ENCODE measurements around the gene FBXO8. TPM values are rescaled to one million over a fixed set of nuclear protein-coding genes. Genes with fewer than 3 reads are reported as not detected.

The FBXO8 gene
- total RNA-seq, 4 donors from 2014 or later = 38.4 to 47.0 (median 42.5) TPM

DNA sequence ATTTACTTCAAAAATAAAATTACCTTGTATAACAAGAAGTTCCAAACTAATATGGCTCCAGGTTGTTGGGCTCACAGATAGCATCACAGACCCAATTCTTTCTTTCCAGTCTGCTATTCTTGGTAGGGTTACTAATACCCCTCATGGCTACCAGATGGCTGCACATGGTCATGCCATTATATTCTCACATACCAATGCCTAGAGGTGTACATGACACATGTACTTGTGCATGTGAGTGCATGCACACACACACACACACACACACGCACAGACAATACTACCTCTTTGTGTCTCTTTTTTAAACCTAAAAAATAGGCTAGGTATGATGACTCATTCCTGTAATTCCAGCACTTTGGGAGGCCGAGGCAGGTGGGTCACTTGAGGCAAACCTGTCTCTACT is 31.1 kb downstream of the FBXO8 start:
- peaks cover 0 to 2% of the 10 kb centered on the region in 2 donors for H3K36me3 ChIP-seq
- H3K4me1 ChIP-seq = peaks cover 0 to 9% of the 10 kb centered on the region in 2 donors
- H3K9me3 ChIP-seq = no peaks in the 10 kb centered on the region
- H3K27me3 ChIP-seq = no peaks in the 10 kb centered on the region
- no peak overlapping the region for H3K27ac ChIP-seq
- TF ChIP-seq, protein P1, sequence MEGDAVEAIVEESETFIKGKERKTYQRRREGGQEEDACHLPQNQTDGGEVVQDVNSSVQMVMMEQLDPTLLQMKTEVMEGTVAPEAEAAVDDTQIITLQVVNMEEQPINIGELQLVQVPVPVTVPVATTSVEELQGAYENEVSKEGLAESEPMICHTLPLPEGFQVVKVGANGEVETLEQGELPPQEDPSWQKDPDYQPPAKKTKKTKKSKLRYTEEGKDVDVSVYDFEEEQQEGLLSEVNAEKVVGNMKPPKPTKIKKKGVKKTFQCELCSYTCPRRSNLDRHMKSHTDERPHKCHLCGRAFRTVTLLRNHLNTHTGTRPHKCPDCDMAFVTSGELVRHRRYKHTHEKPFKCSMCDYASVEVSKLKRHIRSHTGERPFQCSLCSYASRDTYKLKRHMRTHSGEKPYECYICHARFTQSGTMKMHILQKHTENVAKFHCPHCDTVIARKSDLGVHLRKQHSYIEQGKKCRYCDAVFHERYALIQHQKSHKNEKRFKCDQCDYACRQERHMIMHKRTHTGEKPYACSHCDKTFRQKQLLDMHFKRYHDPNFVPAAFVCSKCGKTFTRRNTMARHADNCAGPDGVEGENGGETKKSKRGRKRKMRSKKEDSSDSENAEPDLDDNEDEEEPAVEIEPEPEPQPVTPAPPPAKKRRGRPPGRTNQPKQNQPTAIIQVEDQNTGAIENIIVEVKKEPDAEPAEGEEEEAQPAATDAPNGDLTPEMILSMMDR (IDR thresholded peaks at IDR 0.05) = no peak
- TF ChIP-seq POLR2A (IDR thresholded peaks at IDR 0.05) = no peak
- H3K4me3 ChIP-seq (replicated peaks in 1 of 3) = no peak overlapping the region
- no peak for DNase-seq
- intact Hi-C loops (cut with DNase I) = no loop called here
- 73 to 77% methylated on average over 2 of the region's 2 CpGs for WGBS, 2 donors

DNA sequence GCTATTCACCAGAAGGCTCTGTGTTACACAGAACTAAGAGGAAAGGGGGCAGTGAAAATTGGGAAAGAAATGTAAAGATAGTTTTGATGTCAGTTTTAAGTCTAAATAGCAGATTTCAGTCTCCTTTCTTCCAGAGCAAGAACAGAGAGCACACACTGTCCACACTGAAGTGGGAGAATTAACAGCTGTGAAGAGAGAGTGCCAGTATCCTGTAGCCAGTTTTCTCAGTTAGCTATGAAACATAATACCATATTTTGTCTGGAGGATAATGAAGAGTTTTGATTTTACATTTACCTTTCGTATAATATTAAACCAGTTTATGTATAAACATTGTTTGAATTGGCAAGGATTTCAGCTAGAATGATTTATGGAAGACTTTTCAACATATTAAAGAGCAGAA is 35.1 kb downstream of the FBXO8 start:
- H3K36me3 ChIP-seq = no peaks in the 10 kb centered on the region
- intact Hi-C loops (cut with DNase I) = no loop called here
- H3K9me3 ChIP-seq = no peaks in the 10 kb centered on the region
- H3K27ac ChIP-seq = no peak overlapping the region
- TF ChIP-seq POLR2A (IDR thresholded peaks at IDR 0.05) = no peak
- TF ChIP-seq, protein P1 (IDR thresholded peaks at IDR 0.05) = no peak
- H3K4me3 ChIP-seq (replicated peaks in 1 of 3) = no peak overlapping the region
- H3K4me1 ChIP-seq = no peaks in the 10 kb centered on the region
- H3K27me3 ChIP-seq = no peaks in the 10 kb centered on the region
- no peak for DNase-seq
- WGBS, 2 donors = 89 to 92% methylated on average over 1 of the region's 1 CpG

DNA sequence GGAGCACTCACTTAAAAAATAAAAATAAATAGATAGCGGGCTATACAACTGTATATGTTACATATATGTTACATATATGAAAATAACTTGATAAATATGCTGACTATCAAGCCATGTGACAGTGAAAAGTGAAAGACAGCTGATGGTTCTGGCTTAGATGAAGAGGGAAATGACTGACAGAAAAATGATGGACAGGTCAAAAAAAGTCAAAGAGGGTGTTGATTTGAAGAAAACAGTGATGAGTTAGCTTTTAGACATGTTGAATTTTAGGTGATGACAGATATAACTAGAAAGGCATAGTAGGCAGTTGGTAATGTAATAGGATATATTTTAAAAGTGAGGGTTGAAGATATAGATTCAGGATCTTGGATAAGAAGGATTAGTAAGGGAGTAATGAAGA is 37.8 kb downstream of the FBXO8 start:
- H3K27me3 ChIP-seq = no peaks in the 10 kb centered on the region
- TF ChIP-seq POLR2A (IDR thresholded peaks at IDR 0.05) = no peak
- TF ChIP-seq, protein P1 (IDR thresholded peaks at IDR 0.05) = no peak
- H3K4me1 ChIP-seq = no peaks in the 10 kb centered on the region
- no peak overlapping the region for H3K27ac ChIP-seq
- no peak for DNase-seq
- WGBS, 2 donors = 97 to 98% methylated on average over 1 of the region's 1 CpG
- intact Hi-C loops (cut with DNase I) = no loop called here
- no peaks in the 10 kb centered on the region for H3K9me3 ChIP-seq
- no peaks in the 10 kb centered on the region for H3K36me3 ChIP-seq
- H3K4me3 ChIP-seq (replicated peaks in 1 of 3) = no peak overlapping the region

DNA sequence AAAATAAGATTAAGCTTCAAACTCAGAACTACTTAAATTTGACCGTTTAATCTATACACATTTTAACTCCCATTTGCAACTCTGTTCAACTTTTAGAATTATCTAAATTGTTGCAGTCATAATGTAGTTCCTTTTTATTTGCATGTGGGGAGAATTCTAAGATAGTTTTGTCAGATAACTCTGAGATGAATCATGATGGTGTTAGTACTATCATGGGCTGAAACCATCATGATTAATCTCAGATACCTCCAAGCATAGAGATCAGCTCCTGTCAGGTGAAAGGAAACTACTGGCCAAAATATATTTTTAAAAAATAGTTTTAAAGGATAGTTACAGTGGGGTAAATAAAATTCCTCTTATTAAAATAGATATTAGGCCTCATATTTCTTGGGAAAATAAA is 39.0 kb downstream of the FBXO8 start:
- TF ChIP-seq, protein P1 (IDR thresholded peaks at IDR 0.05) = no peak
- no peak for TF ChIP-seq POLR2A (IDR thresholded peaks at IDR 0.05)
- DNase-seq = no peak
- Histone ChIP-seq H3K9me3 (no peaks in the 10 kb centered on the region), H3K4me1 (no peaks in the 10 kb centered on the region), H3K27me3 (no peaks in the 10 kb centered on the region), H3K27ac (no peak overlapping the region), H3K36me3 (no peaks in the 10 kb centered on the region), H3K4me3 (replicated peaks in 1 of 3) (no peak overlapping the region)
- WGBS, 2 donors = 84 to 87% methylated on average over 1 of the region's 1 CpG
- intact Hi-C loops (cut with DNase I) = no loop called here

DNA sequence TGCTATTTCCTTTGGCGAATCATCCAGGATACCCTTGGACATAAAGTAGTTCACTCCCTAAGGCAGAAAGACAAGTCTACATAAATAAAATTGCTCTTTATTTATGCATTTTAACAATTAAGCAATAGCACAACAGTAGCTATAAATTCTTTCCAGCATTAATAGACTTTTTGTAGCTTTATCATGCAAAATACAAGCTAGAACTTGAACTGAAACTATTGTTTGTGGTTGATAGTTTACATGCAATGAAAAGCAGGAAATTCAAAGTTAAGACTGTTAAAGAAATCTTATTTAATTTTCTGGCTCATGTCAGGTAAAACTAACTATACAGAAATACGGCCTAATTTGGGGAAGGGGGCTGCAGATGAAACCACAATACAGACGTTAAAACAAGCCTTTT is 42.3 kb downstream of the FBXO8 start:
- H3K9me3 ChIP-seq = no peaks in the 10 kb centered on the region
- no peak for TF ChIP-seq POLR2A (IDR thresholded peaks at IDR 0.05)
- H3K27ac ChIP-seq = no peak overlapping the region
- no peak overlapping the region for H3K4me3 ChIP-seq (replicated peaks in 1 of 3)
- H3K4me1 ChIP-seq = no peaks in the 10 kb centered on the region
- peaks cover 0 to 12% of the 10 kb centered on the region in 2 donors for H3K36me3 ChIP-seq
- intact Hi-C loops (cut with DNase I) = no loop called here
- H3K27me3 ChIP-seq = no peaks in the 10 kb centered on the region
- DNase-seq = no peak
- 88 to 89% methylated on average over 3 of the region's 3 CpGs for WGBS, 2 donors

DNA sequence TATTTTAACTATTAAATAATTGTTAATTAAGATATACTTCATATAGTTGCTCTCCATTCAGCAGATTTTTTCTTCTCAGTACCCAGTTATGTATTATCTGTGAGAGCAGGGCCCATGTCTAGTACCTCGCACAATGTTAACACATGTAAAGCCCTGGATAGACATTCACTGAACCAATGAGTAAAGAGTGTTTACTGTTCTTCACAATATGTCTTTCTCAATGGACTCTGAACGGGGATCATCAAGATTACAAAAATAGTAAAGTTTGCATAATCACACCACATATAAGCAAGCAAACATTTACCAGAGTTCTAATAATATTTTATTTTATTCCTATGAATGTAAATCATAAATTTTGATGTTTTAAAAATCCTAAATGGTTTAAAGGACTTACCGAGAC is 47.1 kb downstream of the FBXO8 start:
- H3K4me3 ChIP-seq (replicated peaks in 1 of 3) = no peak overlapping the region
- no peaks in the 10 kb centered on the region for H3K4me1 ChIP-seq
- DNase-seq = no peak
- no peak overlapping the region for H3K27ac ChIP-seq
- no peaks in the 10 kb centered on the region for H3K27me3 ChIP-seq
- H3K36me3 ChIP-seq = peaks cover 0 to 12% of the 10 kb centered on the region in 2 donors
- WGBS, 2 donors = 76 to 80% methylated on average over 3 of the region's 3 CpGs
- no peaks in the 10 kb centered on the region for H3K9me3 ChIP-seq
- TF ChIP-seq POLR2A (IDR thresholded peaks at IDR 0.05) = no peak
- TF ChIP-seq, protein P1 (IDR thresholded peaks at IDR 0.05) = no peak
- intact Hi-C loops (cut with DNase I) = no loop called here
